NCI-H146 treated with DMSO at 0.1 percent for 48 hours (cell line): ENCODE measurements around the gene SLX9.

Source experiments
- DNase-seq: peaks from one replicate; lab custom pipeline; 2025; ENCODE audit not compliant: unreplicated experiment; lab: John Stamatoyannopoulos, UW

Gene SLX9, protein sequence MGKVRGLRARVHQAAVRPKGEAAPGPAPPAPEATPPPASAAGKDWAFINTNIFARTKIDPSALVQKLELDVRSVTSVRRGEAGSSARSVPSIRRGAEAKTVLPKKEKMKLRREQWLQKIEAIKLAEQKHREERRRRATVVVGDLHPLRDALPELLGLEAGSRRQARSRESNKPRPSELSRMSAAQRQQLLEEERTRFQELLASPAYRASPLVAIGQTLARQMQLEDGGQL

DNA sequence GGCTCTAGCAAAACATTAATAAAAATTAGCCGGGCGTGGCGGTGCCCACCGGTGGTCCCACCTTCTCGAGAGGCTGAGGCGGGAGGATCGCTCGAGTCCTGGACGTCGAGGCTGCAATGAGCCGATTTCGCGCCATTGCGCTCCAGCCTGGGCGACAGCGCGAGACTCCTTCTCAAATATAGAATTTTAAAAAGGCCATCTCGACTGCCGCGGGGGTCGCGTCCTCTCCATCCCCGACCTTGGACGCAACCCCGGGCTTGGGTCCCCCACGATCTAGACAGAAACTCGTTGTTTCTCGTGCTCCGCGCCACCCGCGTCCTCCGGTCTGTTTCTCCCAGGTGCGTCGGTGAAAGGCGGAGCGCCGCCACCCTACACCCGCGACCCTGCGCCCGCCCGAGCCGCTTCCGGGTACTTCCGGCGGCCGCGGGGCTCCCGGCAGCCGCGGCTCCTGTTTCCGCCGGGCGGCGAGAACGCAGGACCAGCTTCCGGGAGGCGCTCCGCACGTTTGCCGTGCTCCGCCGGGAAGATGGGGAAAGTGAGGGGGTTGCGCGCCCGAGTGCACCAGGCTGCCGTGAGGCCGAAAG lies at the start of gene SLX9:
Gene SLX9 (plus strand): TSS at position 498 of the 584 bp plus-strand sequence. CDS start 29 bp downstream, at position 527.
- peak; percentile 46 for DNase-seq

DNA sequence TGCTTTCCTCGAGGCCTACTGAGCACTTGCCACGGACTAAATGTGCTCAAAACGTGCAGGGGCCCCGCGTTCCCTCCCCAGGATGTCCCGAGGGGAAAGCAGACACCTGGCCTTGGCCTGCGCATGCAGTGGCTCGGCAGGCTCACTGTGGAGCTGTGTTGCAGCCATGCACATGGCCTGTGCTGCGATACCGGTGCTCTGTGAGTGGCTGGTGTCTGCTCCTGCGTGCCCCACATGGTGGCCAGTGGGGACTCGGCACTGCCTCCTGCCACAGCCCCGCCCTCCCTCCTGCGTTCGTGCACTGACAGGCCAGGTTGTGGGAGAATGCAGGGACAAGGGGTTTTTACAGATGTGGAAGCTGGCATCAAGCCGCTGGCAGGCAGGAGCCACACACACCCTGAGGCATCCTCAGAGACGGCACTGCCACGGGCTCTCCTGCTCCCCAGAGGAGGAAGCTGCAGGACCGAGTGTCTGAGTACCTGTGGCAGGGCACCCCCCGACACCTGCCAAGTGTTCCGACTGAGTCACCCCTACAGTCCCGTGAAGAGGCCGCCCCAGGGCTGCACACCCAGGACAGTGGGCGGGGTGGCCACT lies 49.4 kb upstream of the SLX9 start:
- DNase-seq: no peak

DNA sequence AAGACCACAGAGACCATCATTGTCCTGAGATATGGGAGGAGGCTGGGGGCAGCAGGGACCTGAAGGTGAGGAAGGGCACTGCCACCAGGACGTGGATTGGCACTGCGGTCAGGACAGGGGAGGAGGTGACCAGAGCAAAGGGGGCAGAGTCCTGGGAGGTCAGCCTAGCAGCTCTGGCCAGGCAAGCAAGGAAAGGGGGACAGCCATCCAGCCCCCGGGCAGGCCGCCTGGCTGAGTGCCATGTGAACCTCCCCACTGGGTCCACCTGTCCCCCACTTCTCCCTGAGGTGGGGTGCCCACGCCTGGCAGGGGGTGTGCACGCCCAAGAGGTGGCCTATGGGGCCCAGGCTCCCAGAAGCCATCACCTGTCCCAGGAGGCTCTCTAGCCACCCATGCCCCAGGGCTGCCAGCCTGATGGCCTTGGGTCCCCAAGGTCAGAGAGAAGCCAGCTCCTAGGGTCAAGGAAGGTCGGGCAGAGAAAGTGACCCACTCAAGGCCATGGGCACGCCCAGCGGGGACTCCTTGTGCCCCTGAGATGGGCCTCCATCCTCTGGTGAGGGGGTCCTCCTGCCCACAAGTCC lies 48.8 kb upstream of the SLX9 start:
- DNase-seq: no peak

DNA sequence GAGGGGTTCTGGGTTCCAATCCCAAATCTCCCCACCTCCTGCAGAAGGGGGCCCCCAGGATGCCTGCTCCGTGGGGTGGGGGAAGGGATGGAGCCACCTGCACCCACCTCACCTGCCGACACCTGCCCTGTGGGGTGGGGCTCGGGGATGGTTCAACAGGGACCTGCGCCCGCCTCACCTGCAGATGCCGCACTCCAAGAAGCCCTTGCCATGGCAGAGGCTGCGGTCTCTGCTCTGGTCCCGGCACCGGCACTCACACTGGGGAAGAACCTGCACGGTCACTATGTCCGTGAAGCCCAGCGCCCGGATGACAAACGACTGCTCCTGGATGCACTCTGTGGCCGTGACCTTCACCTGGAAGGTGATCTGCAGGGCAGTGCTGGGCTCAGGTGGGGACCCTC lies 48.2 kb upstream of the SLX9 start:
- no peak for DNase-seq

DNA sequence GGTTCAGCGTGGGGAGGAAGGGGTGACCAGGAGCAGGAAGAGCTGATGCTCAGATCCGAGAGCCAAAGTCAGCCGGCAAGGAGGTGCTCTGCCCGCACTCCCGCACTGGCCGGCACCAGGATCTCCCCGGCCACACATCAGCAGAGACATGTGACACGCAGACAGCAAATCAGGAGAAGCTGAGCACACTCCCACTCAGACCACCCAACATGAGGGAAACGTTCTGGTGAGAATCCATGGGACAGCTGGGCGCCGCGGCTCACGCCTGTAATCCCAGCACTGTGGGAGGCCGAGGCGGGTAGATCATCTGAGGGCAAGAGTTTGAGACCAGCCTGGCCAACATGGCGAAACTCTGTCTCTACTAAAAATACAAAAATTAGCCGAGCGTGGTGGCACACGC lies 47.7 kb upstream of the SLX9 start:
- DNase-seq: no peak

DNA sequence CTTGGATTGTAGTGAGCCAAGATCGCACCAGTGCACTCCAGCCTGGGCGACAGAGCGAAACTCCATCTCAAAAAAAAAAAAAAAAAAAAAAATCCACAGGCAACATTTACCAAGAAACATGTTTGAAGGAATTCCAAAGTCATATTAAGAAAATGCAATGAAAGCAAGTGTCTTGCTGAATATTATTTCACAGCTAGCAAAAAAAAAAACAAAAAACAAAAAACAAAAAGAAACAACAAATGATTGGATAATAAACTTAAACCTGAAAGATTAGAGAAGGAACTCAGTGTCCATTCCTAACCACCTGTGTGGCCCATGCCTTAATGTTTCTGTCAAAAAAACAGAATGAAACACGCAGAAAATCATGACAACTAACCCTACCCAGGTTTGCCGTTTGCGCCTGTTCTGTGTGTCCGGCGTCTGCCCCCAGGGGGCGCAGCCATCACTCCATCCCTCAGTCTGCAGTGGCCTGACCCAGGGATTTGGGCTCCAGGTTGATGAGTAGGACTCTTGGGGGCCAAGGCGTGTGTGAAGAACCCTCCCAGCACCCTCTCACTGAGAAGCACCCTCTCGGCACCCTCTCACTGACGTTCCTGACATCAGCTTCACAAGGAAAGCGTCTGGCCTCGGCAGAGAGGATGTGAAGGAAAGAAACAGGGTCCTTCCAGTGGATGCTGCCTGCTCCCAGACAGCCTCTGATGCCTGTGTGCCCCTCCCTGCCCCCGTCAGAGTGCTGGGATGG lies 47.1 kb upstream of the SLX9 start:
- no peak for DNase-seq

DNA sequence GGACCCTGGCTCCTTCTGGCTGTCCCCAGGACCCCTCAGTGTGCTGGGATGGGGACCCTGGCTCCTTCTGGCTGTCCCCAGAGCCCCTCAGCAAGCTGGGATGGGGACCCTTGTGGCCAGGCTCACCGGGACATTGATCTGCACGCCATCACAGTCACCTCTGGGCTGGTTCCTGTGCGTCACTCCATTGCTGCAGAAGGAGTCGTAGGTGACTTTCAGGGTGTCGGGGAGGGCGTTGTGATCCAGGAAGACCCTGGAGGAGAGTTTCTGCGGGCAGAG lies 46.6 kb upstream of the SLX9 start:
- DNase-seq: no peak

DNA sequence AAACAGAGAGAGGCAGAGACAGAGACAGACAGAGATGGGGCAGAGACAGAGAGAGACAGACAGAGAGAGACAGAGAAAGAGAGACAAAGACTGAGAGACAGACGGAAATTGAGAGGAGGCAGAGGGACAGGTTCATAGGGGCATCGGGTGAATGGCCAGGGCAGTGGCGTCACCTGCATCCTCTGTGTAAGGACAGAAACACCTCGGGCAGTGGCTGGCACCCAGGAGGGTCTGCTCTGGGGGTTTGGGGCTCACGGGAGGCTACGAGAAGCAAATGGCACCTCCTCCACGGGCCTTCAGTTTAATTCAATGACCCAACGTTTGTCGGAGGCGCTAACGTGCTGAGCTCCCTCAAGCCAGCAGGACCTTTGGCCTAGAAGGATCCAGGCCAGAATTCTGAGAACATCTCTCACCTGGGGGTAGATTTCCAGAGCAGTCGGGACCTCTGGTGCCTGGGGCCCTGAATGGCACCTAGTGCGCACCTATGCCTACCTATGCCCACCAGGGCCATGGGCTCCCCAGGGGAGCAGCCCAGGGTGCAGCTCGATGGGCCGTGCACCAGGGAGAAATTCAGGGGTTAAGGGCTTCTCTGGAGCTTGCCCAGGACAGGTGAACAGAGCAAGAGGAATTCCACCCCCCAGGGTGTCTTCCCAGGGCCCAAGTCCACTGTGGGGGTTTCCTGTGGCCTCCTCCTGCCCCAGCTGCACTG lies 45.7 kb upstream of the SLX9 start:
- no peak for DNase-seq

DNA sequence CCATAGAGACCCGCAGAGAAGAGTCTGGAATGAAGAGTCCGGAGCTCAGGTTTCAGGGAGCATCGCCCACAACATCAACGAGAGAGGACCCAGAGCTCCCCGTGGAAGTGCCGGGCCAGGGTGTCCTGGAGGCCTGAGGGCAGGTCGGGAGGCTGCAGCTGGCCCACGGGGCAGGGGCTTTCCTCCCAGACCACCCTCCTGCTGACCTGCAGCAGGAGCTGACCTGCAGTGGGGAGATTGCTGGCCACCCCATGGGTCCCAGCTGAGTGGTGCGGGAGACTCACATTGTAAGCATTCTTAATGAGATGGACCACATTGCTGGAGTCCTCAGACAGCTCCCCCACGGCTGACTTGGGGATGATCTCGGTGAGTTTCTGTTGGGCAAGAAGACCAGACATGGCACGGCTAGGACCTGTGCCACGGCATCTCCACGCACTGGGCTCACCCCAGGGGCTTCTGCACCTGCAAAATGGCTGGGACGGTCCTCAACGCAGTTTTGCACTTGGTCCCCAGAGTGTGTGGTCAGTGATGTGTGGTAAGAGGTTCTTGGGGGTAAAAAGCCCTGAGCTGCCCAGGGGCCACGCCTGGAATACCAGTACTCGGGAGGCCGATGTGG lies 45.0 kb upstream of the SLX9 start:
- no peak for DNase-seq

DNA sequence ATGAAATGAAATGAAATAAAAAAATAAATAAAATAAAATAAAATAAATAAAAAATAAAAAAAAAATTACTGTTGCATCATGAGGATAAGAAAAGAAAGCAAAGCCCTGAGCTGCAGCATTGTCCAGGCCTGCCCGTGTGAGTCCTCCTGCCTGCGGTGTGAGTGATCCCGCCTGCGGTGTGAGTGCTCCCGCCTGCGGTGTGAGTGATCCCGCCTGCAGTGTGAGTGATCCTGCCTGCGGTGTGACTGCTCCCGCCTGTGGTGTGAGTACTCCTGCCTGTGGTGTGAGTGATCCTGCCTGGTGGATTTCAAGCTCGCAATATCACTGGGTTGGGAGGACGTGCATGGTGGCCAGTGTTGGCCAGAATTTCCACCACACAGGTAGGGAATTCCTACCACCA lies 44.0 kb upstream of the SLX9 start:
- no peak for DNase-seq

DNA sequence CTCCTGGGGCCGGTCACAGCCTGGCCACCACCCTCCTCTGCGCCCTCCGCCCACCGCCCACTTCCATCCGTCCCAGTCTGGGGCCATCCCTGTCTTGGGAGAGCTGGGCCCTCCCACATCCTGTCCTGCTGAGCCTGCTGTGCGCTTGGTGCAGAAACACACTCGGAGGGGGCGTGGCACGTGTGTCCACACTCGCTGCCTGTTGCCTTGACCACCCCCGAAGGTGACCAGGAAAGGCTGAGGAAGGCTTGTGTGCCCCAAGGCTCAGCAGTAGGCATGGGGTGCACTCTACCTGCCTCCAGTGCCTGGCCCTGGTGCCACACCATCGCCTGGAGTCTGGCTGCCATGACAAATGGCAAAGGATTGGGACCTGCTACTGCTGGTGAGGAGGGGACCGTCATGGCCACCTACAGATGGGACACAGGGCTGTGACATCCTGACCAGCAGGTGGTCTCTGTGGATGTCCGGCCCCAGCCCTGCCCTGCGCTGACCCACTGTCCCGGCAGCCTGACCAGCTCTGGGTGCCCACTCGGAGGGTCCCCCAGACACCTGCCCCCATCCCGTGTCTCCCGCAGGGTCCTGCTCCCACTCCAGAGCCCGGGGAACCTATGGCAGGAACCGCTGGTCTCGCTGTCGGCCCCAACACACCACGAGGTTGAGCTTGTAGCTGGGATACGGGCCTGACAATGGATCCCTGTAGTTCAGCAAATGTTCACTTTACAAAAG lies 43.1 kb upstream of the SLX9 start:
- no peak for DNase-seq

DNA sequence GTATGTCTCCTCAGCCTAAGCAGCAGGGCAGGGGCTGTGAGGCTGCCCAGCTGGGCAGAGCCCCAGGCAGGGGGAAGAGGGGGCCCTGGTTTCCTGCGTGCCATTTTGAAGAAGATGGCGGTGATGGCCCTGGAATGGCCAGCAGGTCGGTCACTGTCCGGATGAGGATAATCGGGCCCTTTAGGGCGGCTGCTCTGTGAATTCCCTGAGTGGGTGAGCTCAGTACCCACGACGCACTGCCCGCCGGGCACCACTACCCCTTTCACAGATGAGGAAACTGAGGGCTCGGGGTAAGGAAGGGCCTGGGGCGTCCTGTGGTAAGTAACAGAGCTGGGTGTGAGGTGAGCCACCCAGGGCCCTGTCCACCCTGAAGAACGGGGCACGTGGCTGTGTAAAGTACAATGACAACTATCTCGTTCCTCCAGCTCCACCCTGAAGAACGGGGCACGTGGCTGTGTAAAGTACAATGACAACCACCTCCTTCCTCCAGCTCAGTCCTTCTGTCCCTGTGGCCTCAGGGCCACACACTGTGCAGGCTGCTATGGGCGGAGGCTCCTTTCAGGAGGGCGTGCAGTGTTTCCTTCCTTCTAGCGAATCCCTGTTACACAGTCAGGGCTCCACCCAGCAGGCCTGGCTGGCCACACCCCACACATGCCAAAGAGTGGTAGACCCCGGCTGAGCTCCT lies 42.4 kb upstream of the SLX9 start:
- DNase-seq: no peak

DNA sequence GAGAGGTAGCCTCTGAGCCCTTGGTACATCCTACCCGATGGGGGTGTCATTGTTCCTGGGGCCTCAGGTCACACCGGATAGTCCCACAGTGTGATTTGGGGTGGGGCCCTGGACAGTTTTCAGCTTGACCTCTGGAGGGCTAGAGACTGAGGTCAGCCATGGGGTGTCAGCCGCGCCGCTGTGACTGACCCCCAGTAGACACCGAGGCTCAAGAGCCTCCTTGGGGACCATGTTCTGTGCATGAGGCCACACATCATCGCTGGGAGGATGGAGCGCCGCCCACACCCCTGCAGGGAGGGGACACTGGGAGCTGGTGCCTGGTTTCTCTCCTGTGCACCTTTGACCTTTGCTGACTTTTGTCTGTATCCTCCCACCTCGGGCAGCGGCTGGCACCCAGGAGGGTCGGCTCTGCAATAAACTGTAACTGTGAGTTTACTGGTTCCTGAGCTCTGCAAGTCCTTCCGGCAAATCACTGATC lies 41.8 kb upstream of the SLX9 start:
- DNase-seq: no peak

DNA sequence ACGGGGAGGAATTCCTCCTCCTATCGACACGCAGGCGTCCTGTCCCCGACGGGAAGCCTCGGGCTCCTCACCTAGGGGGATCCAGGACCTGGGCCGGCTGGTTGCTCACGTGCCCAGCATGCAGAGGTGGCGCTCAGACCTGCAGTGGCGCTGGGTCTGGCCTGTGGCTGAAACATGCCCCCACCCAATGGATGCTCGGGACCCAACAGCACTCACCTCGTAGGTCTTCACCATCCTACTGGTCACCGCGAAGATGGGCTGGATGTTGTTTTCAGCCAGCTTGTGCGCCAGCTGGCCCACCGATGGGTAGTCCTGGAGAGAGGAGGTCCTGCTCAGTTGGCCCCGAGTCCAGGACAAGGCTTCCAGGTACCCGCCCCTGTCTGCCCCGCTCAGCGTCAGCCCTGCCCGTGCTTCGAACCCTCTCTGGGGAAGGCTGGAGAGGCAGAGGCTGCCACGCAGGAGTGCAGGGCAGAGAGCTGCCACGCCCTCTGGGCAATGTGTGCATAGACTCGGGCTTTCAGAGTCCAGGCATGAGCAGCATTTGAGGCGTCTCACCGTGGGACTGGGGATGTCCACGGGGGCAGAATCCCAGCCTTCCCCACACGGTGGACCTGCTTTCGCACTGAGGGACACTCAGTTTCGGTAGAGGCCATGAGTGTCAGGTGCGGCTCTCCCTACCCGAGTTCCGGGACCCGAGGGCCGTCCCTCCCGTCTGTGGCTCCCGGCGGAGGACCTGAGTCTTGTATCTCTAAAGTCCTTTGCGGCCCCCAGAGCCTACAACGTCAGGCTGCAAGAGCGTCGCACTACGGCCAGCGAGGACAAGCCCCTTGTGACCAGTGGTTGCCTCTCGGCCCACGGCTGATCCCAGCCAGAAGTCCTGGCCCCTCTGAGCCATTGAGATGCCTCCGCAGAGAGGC lies 40.7 kb upstream of the SLX9 start:
- no peak for DNase-seq

DNA sequence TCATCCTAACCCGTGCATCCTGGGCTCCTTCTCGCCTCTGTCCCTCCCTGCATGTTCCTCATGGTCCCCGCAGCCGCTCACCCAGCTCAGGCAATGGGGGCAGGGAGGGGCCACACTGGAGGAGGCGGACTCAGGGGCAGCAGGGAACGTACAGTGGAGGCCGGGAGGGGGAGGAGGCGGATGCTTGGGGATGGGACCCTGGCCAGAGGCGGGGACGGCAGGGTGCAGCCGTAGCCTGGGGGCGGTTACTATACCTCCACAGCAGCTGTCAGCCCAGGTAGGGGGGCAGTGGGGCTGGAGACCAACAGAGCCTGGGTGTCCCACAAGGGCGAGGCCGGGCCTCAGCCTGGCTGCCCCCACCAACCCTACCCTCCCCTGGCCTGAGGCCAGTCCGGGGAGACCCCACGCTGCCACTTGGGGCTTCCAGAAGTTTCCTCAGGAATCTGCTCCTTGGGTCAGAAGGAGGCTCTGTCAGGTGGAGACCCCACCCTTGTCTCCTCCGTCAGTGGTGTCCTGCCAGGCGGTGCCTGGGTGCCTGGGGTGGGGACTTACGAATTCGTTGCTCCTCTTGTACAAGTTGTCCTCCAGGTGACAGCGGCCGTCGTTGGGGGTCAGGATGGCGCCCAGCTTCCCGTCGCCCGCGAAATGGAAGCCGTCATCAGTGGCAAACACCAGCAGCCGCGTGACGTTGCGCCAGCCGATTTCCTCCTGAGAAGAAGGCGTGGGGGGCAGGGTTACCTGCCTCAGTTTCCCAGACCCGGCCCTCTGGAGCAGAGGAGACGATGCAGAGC lies 39.9 kb upstream of the SLX9 start:
- DNase-seq: no peak

DNA sequence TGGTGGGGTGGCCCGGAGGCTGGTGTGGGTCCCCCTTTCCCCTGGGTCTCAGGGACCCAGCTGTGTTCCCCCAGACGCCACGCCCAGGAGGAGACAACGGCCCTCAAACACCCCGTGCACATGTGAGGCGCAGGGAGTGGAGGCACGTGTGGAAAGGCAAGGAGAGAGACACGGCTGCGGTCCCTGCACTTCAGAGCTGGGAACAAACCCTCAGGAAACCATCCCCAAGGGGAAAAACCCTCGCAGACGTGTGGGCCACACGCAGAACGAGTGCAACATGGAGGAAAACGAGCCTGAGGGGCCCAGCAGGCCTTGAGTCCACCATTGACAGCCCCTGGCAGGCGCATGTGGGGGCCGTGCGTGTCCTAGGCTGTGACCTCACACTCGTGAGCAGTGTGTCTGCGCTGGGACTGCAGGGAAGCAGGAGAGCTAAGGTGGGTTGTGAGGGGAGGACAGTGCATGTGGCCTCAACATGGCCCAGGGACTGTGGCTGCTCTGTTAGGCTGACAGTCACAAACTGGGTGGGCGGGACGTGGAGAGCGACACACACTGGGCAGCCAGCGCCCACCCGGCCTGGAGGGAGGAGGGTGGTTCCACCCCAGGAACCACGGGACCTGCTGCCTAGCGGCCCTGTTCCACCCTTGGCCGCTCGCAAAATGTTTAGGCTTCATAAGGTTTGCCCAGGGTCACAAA lies 39.1 kb upstream of the SLX9 start:
- no peak for DNase-seq
